Activated naive CD4-positive, alpha-beta T cell treated with anti-CD3 and anti-CD28 coated beads for 36 hours (primary cell): ENCODE measurements around the gene PLAU. TPM values are rescaled to one million over a fixed set of nuclear protein-coding genes. Genes with fewer than 3 reads are reported as not detected.

ENCODE experiments used
- CTCF ChIA-PET: fragments of 350-600 bp; sonication (Branson Sonifier 250); formaldehyde crosslinking; loops from one replicate; lab custom pipeline; 2021; ENCODE audit warnings: antibody characterized with exemption; lab: Charles Lee
- DNase-seq: peaks from one replicate; pipeline ENCODE4 v3.0.0-alpha.2; 2020
- H3K27ac Mint-ChIP-seq: one replicate; pipeline ENCODE4 v1.8.0; 2021; ENCODE audit warnings: mild to moderate bottlenecking, mixed read lengths
- H3K27me3 Mint-ChIP-seq: one replicate; pipeline ENCODE4 v1.8.0; 2021; ENCODE audit warnings: low read depth, mixed read lengths
- H3K36me3 Mint-ChIP-seq: one replicate; pipeline ENCODE4 v1.8.0; 2021; ENCODE audit warnings: low read depth, mixed read lengths
- H3K4me1 Mint-ChIP-seq: one replicate; pipeline ENCODE4 v1.8.0; 2021; ENCODE audit warnings: low read depth, mixed read lengths
- H3K4me3 Mint-ChIP-seq: one replicate; pipeline ENCODE4 v1.8.0; 2021; ENCODE audit warnings: mild to moderate bottlenecking, moderate library complexity, mixed read lengths
- H3K9me3 Mint-ChIP-seq: one replicate; pipeline ENCODE4 v1.8.0; 2021; ENCODE audit warnings: mixed read lengths
- intact Hi-C: fragments of 100-400 bp; cut with micrococcal nuclease; formaldehyde crosslinking; loops from one replicate; pipeline ENCODE4 v1.15.1; 2023
- total RNA-seq, 2 experiments: library from RNA; stranded (reverse); gene quantifications; one replicate each; pipeline ENCODE4 v1.2.3, GENCODE V29; 2021

Gene PLAU
- total RNA-seq, 2 experiments from 2014 or later, result 0.26 to 0.27 TPM

GRCh38 chr10:73871295-73872189, 39.4 kb upstream of the PLAU start:
- DNase-seq, result no peak
- peak overlapping the region; percentile 65 for H3K27ac Mint-ChIP-seq
- CTCF ChIA-PET, result interaction anchor here (1.2 to 2.3 kb wide), 2 partner anchors 8 to 22 kb away, joined by 4 to 15 read pairs; no protein-coding TSS in a partner anchor
- no peaks in the 10 kb centered on the region for H3K9me3 Mint-ChIP-seq
- no peaks in the 10 kb centered on the region for H3K27me3 Mint-ChIP-seq
- peaks cover 4% of the 10 kb centered on the region for H3K36me3 Mint-ChIP-seq
- H3K4me3 Mint-ChIP-seq, result no peak overlapping the region
- peaks cover 64% of the 10 kb centered on the region for H3K4me1 Mint-ChIP-seq
- intact Hi-C loops, result loop anchor here (10.0 kb wide), 1 partner anchor 1363 kb away; the partner anchor contains the start of gene COMTD1

DNA sequence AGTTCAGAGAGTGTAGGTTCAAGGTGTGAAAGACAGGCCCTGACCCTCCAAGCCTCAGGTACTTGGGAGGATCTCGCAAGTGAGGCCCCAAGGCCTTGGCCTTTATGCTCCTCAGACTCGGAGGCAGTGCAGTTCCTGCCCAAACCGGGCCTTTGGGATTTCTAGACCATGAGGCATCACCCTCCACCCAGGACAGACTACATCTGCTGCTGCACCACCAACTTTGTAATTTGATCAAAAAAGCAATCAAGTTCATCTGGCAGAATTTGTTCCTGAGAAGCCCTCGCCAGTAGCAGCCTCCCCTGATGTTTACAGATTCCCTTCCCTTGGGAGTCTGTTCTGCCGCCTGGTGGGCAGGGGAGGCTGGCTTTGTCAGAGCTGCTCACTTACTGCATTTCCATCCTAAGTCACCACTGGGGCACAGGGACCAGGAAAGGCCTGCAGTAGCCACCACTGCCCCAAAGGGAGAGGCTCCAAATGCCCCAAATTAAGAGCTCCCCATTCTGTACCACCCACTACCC, 38.7 kb upstream of the PLAU start:
- no peak for DNase-seq
- CTCF ChIA-PET, result interaction anchor here (1.2 kb wide), 1 partner anchor 23 kb away, joined by 4 read pairs; no protein-coding TSS in a partner anchor
- Mint-ChIP-seq H3K27ac (peak overlapping the region; percentile 20), H3K9me3 (no peaks in the 10 kb centered on the region), H3K4me1 (peaks cover 64% of the 10 kb centered on the region), H3K4me3 (peak overlapping the region; percentile 70), H3K27me3 (no peaks in the 10 kb centered on the region), H3K36me3 (peaks cover 4% of the 10 kb centered on the region)
- intact Hi-C loops, result loop anchor here (10.0 kb wide), 1 partner anchor 1363 kb away; the partner anchor contains the start of gene COMTD1

- H3K4me1 Mint-ChIP-seq, result peaks cover 63% of the 10 kb centered on the region
- H3K36me3 Mint-ChIP-seq, result peaks cover 4% of the 10 kb centered on the region
- H3K9me3 Mint-ChIP-seq, result no peaks in the 10 kb centered on the region
- DNase-seq, result no peak
- CTCF ChIA-PET, result interaction anchor here (7.8 to 12.1 kb wide), 2 partner anchors 12 to 26 kb away, joined by 164 to 443 read pairs; no protein-coding TSS in a partner anchor
- intact Hi-C loops, result loop anchor here (10.0 kb wide), 1 partner anchor 1362 kb away; the partner anchor contains the start of gene COMTD1
- no peaks in the 10 kb centered on the region for H3K27me3 Mint-ChIP-seq
- H3K27ac Mint-ChIP-seq, result peak overlapping the region; percentile 58
- peak overlapping the region; percentile 70 for H3K4me3 Mint-ChIP-seq
These were observed 37.6 kb upstream of the PLAU start for GRCh38 chr10:73873142-73873837.

GRCh38 chr10:73873838-73874215, 37.1 kb upstream of the PLAU start:
- Mint-ChIP-seq H3K9me3 (no peaks in the 10 kb centered on the region), H3K27ac (no peak overlapping the region)
- no peak for DNase-seq

DNA sequence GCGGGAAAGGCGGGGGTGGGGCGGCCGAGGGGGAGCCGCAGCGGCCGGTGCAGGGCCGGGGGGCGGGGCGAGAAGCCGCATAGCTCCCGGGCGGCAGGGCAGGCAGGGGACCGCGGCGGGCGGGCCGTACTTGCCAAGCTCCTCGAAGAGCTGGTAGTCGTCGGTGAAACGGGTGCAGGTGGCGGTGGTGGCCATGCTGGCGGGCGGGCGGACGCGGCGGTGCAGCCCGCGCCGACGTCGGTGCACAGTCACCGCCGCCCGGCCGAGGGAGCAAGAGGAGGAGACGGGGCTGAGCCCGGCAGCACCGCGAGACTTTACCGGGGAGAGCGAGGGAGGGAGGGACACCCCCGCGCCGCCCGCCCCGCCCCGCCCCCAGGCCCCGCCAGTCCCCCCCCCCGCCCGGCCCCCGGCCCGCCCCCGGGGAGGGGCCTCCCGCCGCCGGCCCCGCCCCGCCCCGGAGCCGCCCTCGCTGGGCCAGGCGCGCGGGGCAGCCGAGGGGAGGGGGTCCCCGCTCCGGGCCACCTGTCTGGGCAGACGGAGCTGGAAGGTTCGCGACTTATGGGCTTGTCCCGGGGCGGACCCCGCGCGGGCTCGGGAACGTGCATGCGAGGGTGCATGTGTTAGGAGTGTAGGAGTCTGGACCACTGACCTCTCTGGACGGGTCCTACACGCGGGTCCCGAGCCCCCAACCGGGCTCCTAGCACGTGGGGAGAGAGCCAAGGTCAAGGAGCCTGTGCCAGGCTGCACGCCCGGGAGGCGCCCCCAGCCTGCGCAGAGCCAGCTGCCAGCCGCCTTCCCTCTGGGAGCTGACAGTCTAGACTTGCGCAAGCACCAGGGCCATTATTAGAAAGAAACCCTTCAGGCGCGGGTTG, 36.4 kb upstream of the PLAU start, which contains the start of gene CAMK2G:
CAMK2G (minus strand) TSS at position 289 of the 872 bp plus-strand sequence; CDS start at position 195, 94 bp downstream.
- Mint-ChIP-seq H3K4me3 (peak within 1 kb of the TSS; percentile 84), H3K27ac (peak within 1 kb of the TSS; percentile 88), H3K4me1 (peaks cover 68% of the 10 kb centered on the region), H3K27me3 (no peaks in the 10 kb centered on the region), H3K9me3 (no peaks in the 10 kb centered on the region), H3K36me3 (peaks cover 4% of the 10 kb centered on the region)
- peak; percentile 89 for DNase-seq
- CTCF ChIA-PET, result interaction anchor here (0.7 to 12.1 kb wide), 4 partner anchors 14 to 362 kb away, joined by 3 to 443 read pairs (median 126); no protein-coding TSS in a partner anchor
- intact Hi-C loops, result loop anchor here (1.0 to 10.0 kb wide), 6 partner anchors 9 to 1360 kb away; partner anchors contain the start of genes ANXA7, COMTD1 and DNAJC9

More at GRCh38 chr10:73873838-73874215, 37.1 kb upstream of the PLAU start:
- Mint-ChIP-seq H3K36me3 (peaks cover 4% of the 10 kb centered on the region), H3K27me3 (no peaks in the 10 kb centered on the region), H3K4me1 (peaks cover 65% of the 10 kb centered on the region), H3K4me3 (peak overlapping the region; percentile 55)
- intact Hi-C loops, result loop anchor here (10.0 kb wide), 1 partner anchor 1361 kb away; the partner anchor contains the start of gene COMTD1
- CTCF ChIA-PET, result interaction anchor here (7.8 to 12.1 kb wide), 2 partner anchors 13 to 27 kb away, joined by 164 to 443 read pairs; no protein-coding TSS in a partner anchor

GRCh38 chr10:73875139-73875475, 35.8 kb upstream of the PLAU start:
- peak; percentile 56 for DNase-seq
- H3K36me3 Mint-ChIP-seq, result peaks cover 4% of the 10 kb centered on the region

DNA sequence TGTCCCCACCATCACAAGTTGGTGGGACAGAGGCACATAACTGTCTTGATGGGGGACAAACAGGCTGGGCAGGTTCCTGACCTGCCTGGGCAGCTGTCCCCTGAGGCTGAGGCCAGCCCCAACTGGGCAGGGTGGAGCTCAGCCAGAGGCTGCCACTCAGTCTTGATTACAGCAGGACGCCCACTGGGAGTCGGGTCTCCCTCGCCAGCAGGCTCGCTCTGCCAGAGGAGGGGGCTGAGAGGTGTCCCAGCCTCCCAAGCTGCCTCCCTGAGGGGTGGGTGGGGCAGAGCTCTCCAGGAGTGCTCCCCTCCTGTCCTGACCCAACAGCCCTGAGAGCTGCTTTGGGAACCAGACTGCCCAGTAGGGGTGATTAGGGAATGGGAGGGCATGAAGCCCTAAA, 34.8 kb upstream of the PLAU start:
- intact Hi-C loops, result loop anchor here (5.0 to 10.0 kb wide), 3 partner anchors 464 to 1359 kb away; partner anchors contain the start of genes ANXA7, COMTD1 and DNAJC9
- Mint-ChIP-seq H3K4me1 (peaks cover 63% of the 10 kb centered on the region), H3K36me3 (peaks cover 2% of the 10 kb centered on the region), H3K9me3 (no peaks in the 10 kb centered on the region), H3K27ac (peak overlapping the region; percentile 46), H3K4me3 (no peak overlapping the region), H3K27me3 (no peaks in the 10 kb centered on the region)
- CTCF ChIA-PET, result interaction anchor here (7.1 to 12.1 kb wide), 3 partner anchors 15 to 66 kb away, joined by 89 to 443 read pairs (median 164); no protein-coding TSS in a partner anchor
- no peak for DNase-seq

More at GRCh38 chr10:73875139-73875475, 35.8 kb upstream of the PLAU start:
- Mint-ChIP-seq H3K9me3 (no peaks in the 10 kb centered on the region), H3K4me1 (peaks cover 72% of the 10 kb centered on the region), H3K4me3 (peak overlapping the region; percentile 84), H3K27ac (peak overlapping the region; percentile 88), H3K27me3 (no peaks in the 10 kb centered on the region)
- intact Hi-C loops, result loop anchor here (1.0 to 10.0 kb wide), 6 partner anchors 10 to 1360 kb away; partner anchors contain the start of genes ANXA7, COMTD1 and DNAJC9
- CTCF ChIA-PET, result interaction anchor here (0.7 to 12.1 kb wide), 4 partner anchors 14 to 362 kb away, joined by 3 to 443 read pairs (median 126); no protein-coding TSS in a partner anchor

DNA sequence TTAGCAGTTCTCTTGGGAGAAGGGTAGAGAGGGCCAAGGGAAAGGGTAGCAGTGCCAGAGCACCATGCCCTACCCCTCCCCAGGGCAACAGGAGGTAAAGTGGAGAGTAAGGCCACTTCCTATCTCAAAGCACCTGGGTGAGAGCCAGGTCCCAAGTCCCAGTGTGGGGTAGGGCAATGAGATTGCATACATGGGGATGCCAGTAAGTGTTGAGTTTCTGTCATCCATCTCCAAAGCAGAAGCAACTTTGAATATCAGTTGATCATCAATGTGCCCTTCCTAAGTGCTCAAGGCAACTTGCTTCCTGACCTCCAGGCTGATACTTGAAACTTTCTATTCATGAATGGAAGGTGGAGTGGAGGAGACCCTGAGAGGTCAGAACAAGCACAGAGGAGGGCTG, 34.4 kb upstream of the PLAU start:
- Mint-ChIP-seq H3K27ac (peak overlapping the region; percentile 16), H3K4me3 (no peak overlapping the region), H3K27me3 (no peaks in the 10 kb centered on the region), H3K36me3 (peaks cover 1% of the 10 kb centered on the region), H3K9me3 (no peaks in the 10 kb centered on the region), H3K4me1 (peaks cover 62% of the 10 kb centered on the region)
- CTCF ChIA-PET, result interaction anchor here (7.1 to 12.1 kb wide), 3 partner anchors 16 to 65 kb away, joined by 89 to 443 read pairs (median 164); no protein-coding TSS in a partner anchor
- DNase-seq, result no peak
- intact Hi-C loops, result loop anchor here (5.0 to 10.0 kb wide), 3 partner anchors 464 to 1358 kb away; partner anchors contain the start of genes ANXA7, COMTD1 and DNAJC9

GRCh38 chr10:73876971-73877370, 34.0 kb upstream of the PLAU start:
- DNase-seq, result no peak

DNA sequence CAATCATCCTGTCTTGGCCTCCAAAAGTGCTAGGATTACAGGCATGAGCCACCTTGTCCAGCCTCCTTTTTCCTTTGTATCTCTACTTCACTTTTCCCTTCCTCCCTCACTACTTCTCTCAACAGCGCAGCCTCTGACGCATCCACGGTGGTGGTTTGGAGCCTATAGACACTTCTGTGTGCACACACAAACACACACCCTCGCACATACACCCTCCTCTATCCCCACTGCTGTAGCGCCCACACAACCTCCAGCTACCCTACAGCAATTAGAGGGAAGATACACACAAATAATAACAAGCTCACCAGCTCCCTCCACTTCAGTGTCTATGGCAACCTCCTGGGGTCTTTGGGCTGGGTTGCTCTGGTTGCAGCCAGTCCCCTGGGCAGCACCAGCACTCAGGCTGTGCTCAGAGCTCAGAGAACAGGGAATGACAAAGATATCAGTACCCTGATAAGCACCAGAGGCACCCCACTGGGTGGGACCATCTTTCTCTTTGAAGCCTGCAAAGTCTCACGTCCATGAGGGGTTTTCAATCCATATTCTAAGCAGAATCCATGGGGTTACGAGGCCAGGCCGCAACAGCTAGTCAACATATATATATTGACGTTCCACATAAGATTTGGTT, 33.3 kb upstream of the PLAU start:
- CTCF ChIA-PET, result interaction anchor here (0.6 to 12.1 kb wide), 6 partner anchors 17 to 347 kb away, joined by 3 to 443 read pairs (median 46); no protein-coding TSS in a partner anchor
- Mint-ChIP-seq H3K4me1 (peaks cover 51% of the 10 kb centered on the region), H3K36me3 (no peaks in the 10 kb centered on the region), H3K9me3 (no peaks in the 10 kb centered on the region), H3K27me3 (no peaks in the 10 kb centered on the region), H3K4me3 (no peak overlapping the region), H3K27ac (no peak overlapping the region)
- intact Hi-C loops, result loop anchor here (2.0 to 10.0 kb wide), 4 partner anchors 121 to 1357 kb away; partner anchors contain the start of genes ANXA7, COMTD1, DNAJC9 and VCL
- no peak for DNase-seq

More at GRCh38 chr10:73876971-73877370, 34.0 kb upstream of the PLAU start:
- Mint-ChIP-seq H3K4me3 (no peak overlapping the region), H3K4me1 (peaks cover 58% of the 10 kb centered on the region), H3K9me3 (no peaks in the 10 kb centered on the region), H3K27me3 (no peaks in the 10 kb centered on the region), H3K36me3 (peaks cover 1% of the 10 kb centered on the region), H3K27ac (peak overlapping the region; percentile 16)
- intact Hi-C loops, result loop anchor here (5.0 to 10.0 kb wide), 3 partner anchors 465 to 1358 kb away; partner anchors contain the start of genes ANXA7, COMTD1 and DNAJC9
- CTCF ChIA-PET, result interaction anchor here (1.2 to 12.1 kb wide), 4 partner anchors 16 to 106 kb away, joined by 3 to 443 read pairs (median 126); no protein-coding TSS in a partner anchor
